Cardiac muscle cell (in vitro differentiated cells and primary cell): Measurements from ENCODE around the gene ASB13. TPM values are rescaled to one million over a fixed set of nuclear protein-coding genes. Genes with fewer than 3 reads are reported as not detected.
A peak's percentile ranks its signal among the peaks of the same experiment; 100 is the strongest.

ENCODE experiments used
- DNase-seq, 2 donors: peaks; one replicate each; pipeline versions ENCODE4 v3.0.0 to v3.0.0-alpha.2; 2010 to 2017; ENCODE audit warnings: low read depth in 1 of 2, low spot score in 1 of 2
- H3K27ac ChIP-seq: fragments of 200-600 bp; sonication (generic); 2 replicates; pipeline ENCODE4 v1.5.1; 2016
- H3K27me3 ChIP-seq: fragments of 200-600 bp; sonication (generic); 2 replicates; pipeline ENCODE4 v1.6.0; 2016; ENCODE audit warnings: control low read depth
- H3K36me3 ChIP-seq: fragments of 200-600 bp; sonication (generic); 2 replicates; pipeline ENCODE4 v1.5.1; 2016; ENCODE audit warnings: control low read depth
- H3K4me1 ChIP-seq: fragments of 200-600 bp; sonication (generic); 2 replicates; pipeline ENCODE4 v1.8.1; 2017; ENCODE audit warnings: low read depth, mild to moderate bottlenecking, mixed run types
- H3K4me3 ChIP-seq: fragments of 200-600 bp; sonication (generic); 2 replicates; pipeline ENCODE4 v1.5.1; 2016; ENCODE audit warnings: mild to moderate bottlenecking
- H3K9me3 ChIP-seq: fragments of 200-600 bp; sonication (generic); 2 replicates; pipeline ENCODE4 v1.5.1; 2017; ENCODE audit warnings: low read depth, mild to moderate bottlenecking, control low read depth
- polyA plus RNA-seq: library from polyadenylated mRNA; unstranded; fragments of >200 nt; fragmentation: Nextera tagmentation; extraction: Ambion mirVana; gene quantifications from 2 replicates; pipeline ENCODE4 v1.2.1, GENCODE V29; 2016
- total RNA-seq: library from RNA; depleted of rRNA; stranded (reverse); fragments of >200 nt; gene quantifications from 2 replicates; pipeline ENCODE4 v1.2.3, GENCODE V29; 2016
- TF ChIP-seq, protein P1 (sequence below): IDR thresholded peaks from 2 replicates; pipeline ENCODE4 v1.5.1; 2012; ENCODE audit warnings: low read depth, mild to moderate bottlenecking, low read length

Gene ASB13, protein sequence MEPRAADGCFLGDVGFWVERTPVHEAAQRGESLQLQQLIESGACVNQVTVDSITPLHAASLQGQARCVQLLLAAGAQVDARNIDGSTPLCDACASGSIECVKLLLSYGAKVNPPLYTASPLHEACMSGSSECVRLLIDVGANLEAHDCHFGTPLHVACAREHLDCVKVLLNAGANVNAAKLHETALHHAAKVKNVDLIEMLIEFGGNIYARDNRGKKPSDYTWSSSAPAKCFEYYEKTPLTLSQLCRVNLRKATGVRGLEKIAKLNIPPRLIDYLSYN
- 18.3 and 20.6 TPM in 2 replicates for total RNA-seq
- polyA plus RNA-seq = 14.4 and 30.4 TPM in 2 replicates

DNA sequence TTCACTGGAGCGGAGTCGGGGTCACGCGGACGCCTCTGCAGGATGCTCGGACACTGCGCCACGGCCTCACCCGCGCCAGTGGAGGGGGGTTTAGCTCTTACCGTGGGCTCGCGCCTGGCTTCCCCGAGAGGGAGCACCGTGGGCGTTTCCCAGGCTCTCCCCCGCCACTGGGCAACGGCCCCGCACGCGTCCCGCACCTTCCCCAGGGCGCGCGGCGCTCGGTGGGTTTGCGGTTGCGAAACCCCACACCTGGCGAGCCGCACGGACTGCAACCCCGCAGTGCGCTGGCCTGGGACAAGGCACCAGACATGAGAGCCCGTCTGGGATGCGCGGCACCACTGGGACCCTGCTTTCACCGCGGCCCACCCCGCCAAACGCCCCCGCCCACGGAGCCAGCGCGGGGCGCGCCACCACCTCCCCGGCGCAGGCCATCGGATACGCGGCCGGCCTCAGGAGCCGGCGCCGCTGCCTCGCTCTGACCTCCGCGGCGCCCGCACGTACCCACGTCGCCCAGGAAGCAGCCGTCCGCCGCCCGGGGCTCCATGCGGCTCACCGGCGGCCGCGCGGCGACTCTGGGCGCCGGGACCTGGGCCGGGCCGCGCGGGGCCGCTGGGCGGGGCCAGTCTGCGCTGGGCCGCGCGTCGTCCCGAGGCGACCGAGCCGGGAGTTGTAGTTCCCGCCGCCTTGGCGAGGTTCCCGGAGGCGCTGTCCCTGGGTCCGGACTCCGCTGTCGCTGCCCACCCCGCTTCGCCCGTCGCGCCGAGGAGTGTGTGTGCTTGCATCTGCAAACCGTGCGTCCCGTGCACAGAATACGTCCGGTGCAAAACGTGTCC lies at the start of gene ASB13:
Gene ASB13, minus strand, starts transcription at position 588 of the 833 bp plus-strand sequence. Its CDS starts 44 bp downstream, at position 544.
- peak; percentile 54 to 89 for DNase-seq
- Histone ChIP-seq H3K27ac (no peak within 1 kb of the TSS), H3K4me1 (peaks cover 9% of the 10 kb centered on the region), H3K4me3 (peak within 1 kb of the TSS; percentile 99), H3K27me3 (peaks cover 6% of the 10 kb centered on the region), H3K9me3 (no peaks in the 10 kb centered on the region), H3K36me3 (no peaks in the 10 kb centered on the region)
- TF ChIP-seq, protein P1, sequence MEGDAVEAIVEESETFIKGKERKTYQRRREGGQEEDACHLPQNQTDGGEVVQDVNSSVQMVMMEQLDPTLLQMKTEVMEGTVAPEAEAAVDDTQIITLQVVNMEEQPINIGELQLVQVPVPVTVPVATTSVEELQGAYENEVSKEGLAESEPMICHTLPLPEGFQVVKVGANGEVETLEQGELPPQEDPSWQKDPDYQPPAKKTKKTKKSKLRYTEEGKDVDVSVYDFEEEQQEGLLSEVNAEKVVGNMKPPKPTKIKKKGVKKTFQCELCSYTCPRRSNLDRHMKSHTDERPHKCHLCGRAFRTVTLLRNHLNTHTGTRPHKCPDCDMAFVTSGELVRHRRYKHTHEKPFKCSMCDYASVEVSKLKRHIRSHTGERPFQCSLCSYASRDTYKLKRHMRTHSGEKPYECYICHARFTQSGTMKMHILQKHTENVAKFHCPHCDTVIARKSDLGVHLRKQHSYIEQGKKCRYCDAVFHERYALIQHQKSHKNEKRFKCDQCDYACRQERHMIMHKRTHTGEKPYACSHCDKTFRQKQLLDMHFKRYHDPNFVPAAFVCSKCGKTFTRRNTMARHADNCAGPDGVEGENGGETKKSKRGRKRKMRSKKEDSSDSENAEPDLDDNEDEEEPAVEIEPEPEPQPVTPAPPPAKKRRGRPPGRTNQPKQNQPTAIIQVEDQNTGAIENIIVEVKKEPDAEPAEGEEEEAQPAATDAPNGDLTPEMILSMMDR = no peak

DNA sequence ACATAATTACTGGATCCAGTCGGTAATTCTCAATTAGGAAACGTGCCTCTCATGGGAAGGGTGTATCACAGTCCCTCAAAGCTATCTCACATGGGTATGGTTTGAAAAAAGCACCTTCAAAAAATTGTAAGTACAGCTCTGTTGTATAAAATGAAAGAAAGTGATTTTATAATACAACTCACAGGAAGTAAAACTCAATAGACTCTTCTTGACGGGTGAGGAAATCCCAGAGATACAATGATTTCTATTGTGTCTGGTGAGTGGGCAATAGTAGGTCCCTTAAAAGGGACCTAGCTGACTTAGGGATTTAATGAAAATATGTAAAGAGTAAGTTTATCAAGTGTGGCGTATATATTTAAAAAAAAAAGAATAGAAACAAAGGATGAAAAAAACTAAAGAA lies 45.2 kb upstream of the ASB13 start:
- Histone ChIP-seq H3K9me3 (no peaks in the 10 kb centered on the region), H3K4me3 (no peak overlapping the region), H3K4me1 (peaks cover 6% of the 10 kb centered on the region), H3K36me3 (peaks cover 4% of the 10 kb centered on the region), H3K27ac (no peak overlapping the region), H3K27me3 (no peaks in the 10 kb centered on the region)
- peak in 1 of 2 donors; percentile 3 for DNase-seq
- TF ChIP-seq, protein P1 = no peak

DNA sequence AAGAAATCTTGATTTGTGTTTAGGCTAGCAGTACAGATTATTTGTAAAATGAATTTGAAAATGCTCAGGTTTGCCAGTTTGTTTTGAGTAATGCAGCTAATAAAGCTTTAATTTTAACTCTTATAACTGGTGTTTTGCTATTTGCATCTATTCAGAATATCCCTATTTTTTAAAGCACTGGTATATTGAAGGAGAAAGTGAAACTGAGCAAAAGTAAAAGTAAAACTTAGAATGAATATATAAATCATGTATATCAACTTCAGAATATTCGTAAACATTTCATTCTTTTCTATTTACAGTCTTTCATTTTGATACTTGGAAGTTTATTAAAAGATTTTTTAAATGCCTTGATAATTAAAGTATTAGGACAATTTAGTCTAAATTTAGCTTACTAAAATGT lies 44.5 kb upstream of the ASB13 start:
- H3K27me3 ChIP-seq = no peaks in the 10 kb centered on the region
- no peak for DNase-seq
- TF ChIP-seq, protein P1 = no peak
- H3K4me1 ChIP-seq = peaks cover 6% of the 10 kb centered on the region
- no peak overlapping the region for H3K27ac ChIP-seq
- no peaks in the 10 kb centered on the region for H3K9me3 ChIP-seq
- H3K36me3 ChIP-seq = peaks cover 4% of the 10 kb centered on the region
- no peak overlapping the region for H3K4me3 ChIP-seq

DNA sequence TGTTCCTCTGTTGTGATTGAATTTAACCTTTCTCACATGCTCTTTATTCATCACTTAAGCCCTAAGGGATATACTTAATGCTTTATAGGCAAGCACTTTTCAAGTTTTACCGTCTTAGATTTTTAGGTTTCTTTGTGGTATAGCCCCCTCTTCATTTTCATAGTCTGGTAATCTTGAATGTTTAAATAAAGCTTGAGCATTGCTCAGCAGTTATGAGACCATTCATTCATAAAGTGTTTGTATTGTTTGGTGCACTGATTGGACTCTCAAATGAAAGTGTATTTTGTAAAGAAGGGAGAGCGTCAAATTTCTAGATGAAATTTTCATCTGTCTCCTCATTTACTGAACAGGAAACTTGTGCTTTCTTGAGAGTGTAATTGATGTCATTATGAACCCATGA lies 43.5 kb upstream of the ASB13 start:
- Histone ChIP-seq H3K36me3 (peaks cover 4% of the 10 kb centered on the region), H3K9me3 (no peaks in the 10 kb centered on the region), H3K27me3 (no peaks in the 10 kb centered on the region), H3K27ac (no peak overlapping the region), H3K4me3 (no peak overlapping the region), H3K4me1 (peaks cover 6% of the 10 kb centered on the region)
- TF ChIP-seq, protein P1 = no peak
- no peak for DNase-seq

DNA sequence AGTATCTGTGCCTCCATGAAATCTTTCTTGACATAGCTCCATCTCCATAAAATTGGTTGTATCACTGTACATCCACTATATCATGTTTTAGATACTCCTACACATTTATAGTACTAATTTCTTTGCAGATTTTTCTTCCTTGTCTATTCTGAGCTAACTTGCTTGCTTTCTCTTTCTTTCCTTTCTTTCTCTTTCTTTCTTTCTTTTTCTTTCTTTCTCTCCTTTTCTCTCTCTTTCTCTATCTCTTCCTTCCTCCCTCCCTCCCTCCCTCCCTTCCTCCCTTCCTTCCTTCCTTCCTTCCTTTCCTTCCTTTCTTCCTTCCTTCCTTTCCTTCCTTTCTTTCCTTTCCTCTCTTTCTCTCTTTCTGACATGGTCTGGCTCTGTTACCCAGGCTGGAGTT lies 42.0 kb upstream of the ASB13 start:
- Histone ChIP-seq H3K27ac (no peak overlapping the region), H3K9me3 (no peaks in the 10 kb centered on the region), H3K4me1 (peaks cover 6% of the 10 kb centered on the region), H3K27me3 (no peaks in the 10 kb centered on the region), H3K4me3 (no peak overlapping the region), H3K36me3 (peaks cover 4% of the 10 kb centered on the region)
- TF ChIP-seq, protein P1 = no peak
- no peak for DNase-seq
